Posterior vena cava (tissue), 2 donors: Measurements from ENCODE around the gene CREB3L4. TPM values are rescaled to one million over a fixed set of nuclear protein-coding genes. Genes with fewer than 3 reads are reported as not detected.
"Not testable (repeated sequence)": the region's sequence is repeated elsewhere in the genome, so short reads cannot be mapped to it uniquely, and the experiment has no call there.

Experiments
- DNase-seq: peaks from one replicate; pipeline ENCODE4 v3.0.0-alpha.2; 2020; ENCODE audit warnings: low spot score
- intact Hi-C, 2 donors: fragments of 100-400 bp; cut with DNase I; formaldehyde crosslinking; loops; one replicate each; pipeline versions ENCODE4 v1.14.1 to v1.14.2; 2022 to 2023
- total RNA-seq, 2 donors: library from RNA; stranded (reverse); fragmentation: NEBNext Ultra II Directional; extraction: Animal tissue kit (Norgen Biotek cat#: 25700); gene quantifications; one replicate each; pipeline ENCODE4 v1.2.1, GENCODE V29; 2021
- donor health status: DM: yes; HTN: yes; CAD: no.
- donor health status: DM: yes; HTN: yes; CAD: no.

Gene CREB3L4
- total RNA-seq, 2 donors from 2014 or later = 3.2 to 5.3 TPM

- intact Hi-C loops = no loop called here
These were observed 9.1 kb downstream of the CREB3L4 start for GRCh38 chr1:153976819-153977249.

GRCh38 chr1:153977250-153978240, 9.8 kb downstream of the CREB3L4 start, which contains the start of gene JTB:
JTB (minus strand) TSS chr1:153977674; CDS start chr1:153977252, 422 bp downstream.
- intact Hi-C loops = no loop called here

More at GRCh38 chr1:153976819-153977249, 9.1 kb downstream of the CREB3L4 start:
- DNase-seq = no peak

GRCh38 chr1:153978274-153978909, 10.7 kb downstream of the CREB3L4 start:
- intact Hi-C loops = no loop called here
- no peak for DNase-seq

More at GRCh38 chr1:153977250-153978240, 9.8 kb downstream of the CREB3L4 start, which contains the start of gene JTB:
- peak; percentile 97 for DNase-seq

GRCh38 chr1:153979091-153979490, 11.4 kb downstream of the CREB3L4 start:
- DNase-seq, intact Hi-C loops: not testable (repeated sequence)

GRCh38 chr1:153981735-153982134, 14.0 kb downstream of the CREB3L4 start:
- DNase-seq = peak; percentile 15
- intact Hi-C loops = loop anchor here (5.0 to 10.0 kb wide), 3 partner anchors 187 to 299 kb away; no protein-coding TSS in a partner anchor

- intact Hi-C loops = loop anchor here (5.0 to 10.0 kb wide), 3 partner anchors 190 to 302 kb away; no protein-coding TSS in a partner anchor
- DNase-seq = no peak
These were observed 16.6 kb downstream of the CREB3L4 start for GRCh38 chr1:153984123-153984894.

GRCh38 chr1:153985341-153985912, 17.7 kb downstream of the CREB3L4 start:
- peak; percentile 90 for DNase-seq

GRCh38 chr1:153985941-153986761, 18.4 kb downstream of the CREB3L4 start, which contains the start of gene RAB13:
RAB13 (minus strand) TSS chr1:153986339; CDS start chr1:153986236, 103 bp downstream.
- peak; percentile 96 for DNase-seq
- intact Hi-C loops = loop anchor here (5.0 to 10.0 kb wide), 3 partner anchors 189 to 301 kb away; no protein-coding TSS in a partner anchor

More at GRCh38 chr1:153985341-153985912, 17.7 kb downstream of the CREB3L4 start:
- intact Hi-C loops = loop anchor here (5.0 to 10.0 kb wide), 3 partner anchors 188 to 301 kb away; no protein-coding TSS in a partner anchor

- intact Hi-C loops = loop anchor here (5.0 to 10.0 kb wide), 3 partner anchors 190 to 303 kb away; no protein-coding TSS in a partner anchor
- no peak for DNase-seq
These were observed 19.9 kb downstream of the CREB3L4 start for GRCh38 chr1:153987621-153988020.

- DNase-seq = peak; percentile 93
- intact Hi-C loops = loop anchor here in 1 of 2 donors (10.0 kb wide), 1 partner anchor 184 kb away; no protein-coding TSS in a partner anchor
These were observed 22.9 kb downstream of the CREB3L4 start, which contains the start of gene RPS27 for GRCh38 chr1:153990468-153991150. RPS27 (plus strand) TSS chr1:153990762; CDS start chr1:153990797, 35 bp downstream.

GRCh38 chr1:153991151-153991630, 23.5 kb downstream of the CREB3L4 start:
- DNase-seq = no peak
- intact Hi-C loops = loop anchor here in 1 of 2 donors (10.0 kb wide), 1 partner anchor 184 kb away; no protein-coding TSS in a partner anchor

GRCh38 chr1:153991806-153992205, 24.1 kb downstream of the CREB3L4 start:
- DNase-seq = no peak
- intact Hi-C loops = loop anchor here in 1 of 2 donors (10.0 kb wide), 1 partner anchor 183 kb away; no protein-coding TSS in a partner anchor

- intact Hi-C loops = loop anchor here in 1 of 2 donors (10.0 kb wide), 1 partner anchor 180 kb away; no protein-coding TSS in a partner anchor
- no peak for DNase-seq
These were observed 27.5 kb downstream of the CREB3L4 start for GRCh38 chr1:153995202-153995601.

GRCh38 chr1:153995640-153996039, 27.9 kb downstream of the CREB3L4 start:
- intact Hi-C loops = loop anchor here in 1 of 2 donors (10.0 kb wide), 1 partner anchor 179 kb away; no protein-coding TSS in a partner anchor

GRCh38 chr1:153996882-153997281, 29.2 kb downstream of the CREB3L4 start:
- DNase-seq = not testable (repeated sequence)
- intact Hi-C loops = loop anchor here in 1 of 2 donors (10.0 kb wide), 1 partner anchor 178 kb away; no protein-coding TSS in a partner anchor

More at GRCh38 chr1:153995640-153996039, 27.9 kb downstream of the CREB3L4 start:
- DNase-seq = no peak

GRCh38 chr1:154000420-154000819, 32.7 kb downstream of the CREB3L4 start:
- intact Hi-C loops = no loop called here
- no peak for DNase-seq
